Measurements from ENCODE around the gene KIF24. TPM values are rescaled to one million over a fixed set of nuclear protein-coding genes. Genes with fewer than 3 reads are reported as not detected.

KIF24 gene
- total RNA-seq, 2 donors from 2014 or later = 7.7 to 10.6 TPM

DNA sequence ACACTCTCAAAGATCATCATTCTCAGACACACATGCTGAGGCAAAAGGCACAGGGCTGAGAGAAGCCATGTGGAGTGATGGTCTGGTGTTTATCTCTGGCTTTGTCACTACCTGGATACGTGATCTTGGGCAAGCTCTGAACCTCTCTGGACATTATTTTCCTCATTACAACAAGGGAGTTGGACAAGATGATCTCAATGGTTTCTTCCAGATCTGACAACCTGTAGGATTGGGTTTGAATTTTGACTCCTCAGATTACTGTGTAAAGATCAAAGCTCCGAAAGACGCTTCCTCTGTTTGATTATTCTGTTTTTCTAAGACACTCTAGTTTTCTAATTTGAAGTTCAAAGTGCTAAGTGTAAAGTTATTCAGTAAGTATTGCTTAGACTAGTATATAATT lies 20.3 kb upstream of the KIF24 start:
- no peak overlapping the region for H3K27ac Mint-ChIP-seq
- H3K36me3 Mint-ChIP-seq (ENCODE audit: low read depth) = peaks cover 7% of the 10 kb centered on the region
- WGBS, 2 experiments (ENCODE audit: insufficient coverage in 1 of 2, insufficient read length in 1 of 2) = 83 to 100% methylated on average over 1 to 3 of the region's 3 CpGs
- H3K9me3 Mint-ChIP-seq = no peaks in the 10 kb centered on the region
- Histone ChIP-seq H3K4me1 (ENCODE audit: control insufficient read depth, insufficient read depth, low read length) (no peaks in the 10 kb centered on the region), H3K36me3 (ENCODE audit: control insufficient read depth, insufficient read depth, low read length) (no peaks in the 10 kb centered on the region), H3K4me3 (ENCODE audit: low read length) (no peak overlapping the region), H3K9me3 (ENCODE audit: control insufficient read depth, low read length) (no peaks in the 10 kb centered on the region), H3K27me3 (ENCODE audit: control insufficient read depth, insufficient read depth, low read length, poor library complexity, severe bottlenecking) (no peaks in the 10 kb centered on the region), H3K27ac (ENCODE audit: low read depth, low read length) (no peak overlapping the region), H3K9ac (ENCODE audit: extremely low read depth, low read length, poor library complexity, severe bottlenecking) (no peak overlapping the region)
- H3K27me3 Mint-ChIP-seq (ENCODE audit: insufficient read depth) = no peaks in the 10 kb centered on the region
- no peak for DNase-seq
- no peaks in the 10 kb centered on the region for H3K4me1 Mint-ChIP-seq
- TF ChIP-seq, protein P1, sequence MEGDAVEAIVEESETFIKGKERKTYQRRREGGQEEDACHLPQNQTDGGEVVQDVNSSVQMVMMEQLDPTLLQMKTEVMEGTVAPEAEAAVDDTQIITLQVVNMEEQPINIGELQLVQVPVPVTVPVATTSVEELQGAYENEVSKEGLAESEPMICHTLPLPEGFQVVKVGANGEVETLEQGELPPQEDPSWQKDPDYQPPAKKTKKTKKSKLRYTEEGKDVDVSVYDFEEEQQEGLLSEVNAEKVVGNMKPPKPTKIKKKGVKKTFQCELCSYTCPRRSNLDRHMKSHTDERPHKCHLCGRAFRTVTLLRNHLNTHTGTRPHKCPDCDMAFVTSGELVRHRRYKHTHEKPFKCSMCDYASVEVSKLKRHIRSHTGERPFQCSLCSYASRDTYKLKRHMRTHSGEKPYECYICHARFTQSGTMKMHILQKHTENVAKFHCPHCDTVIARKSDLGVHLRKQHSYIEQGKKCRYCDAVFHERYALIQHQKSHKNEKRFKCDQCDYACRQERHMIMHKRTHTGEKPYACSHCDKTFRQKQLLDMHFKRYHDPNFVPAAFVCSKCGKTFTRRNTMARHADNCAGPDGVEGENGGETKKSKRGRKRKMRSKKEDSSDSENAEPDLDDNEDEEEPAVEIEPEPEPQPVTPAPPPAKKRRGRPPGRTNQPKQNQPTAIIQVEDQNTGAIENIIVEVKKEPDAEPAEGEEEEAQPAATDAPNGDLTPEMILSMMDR (conservative IDR thresholded peaks at IDR 0.05) = no peak
- no peak overlapping the region for H3K4me3 Mint-ChIP-seq

DNA sequence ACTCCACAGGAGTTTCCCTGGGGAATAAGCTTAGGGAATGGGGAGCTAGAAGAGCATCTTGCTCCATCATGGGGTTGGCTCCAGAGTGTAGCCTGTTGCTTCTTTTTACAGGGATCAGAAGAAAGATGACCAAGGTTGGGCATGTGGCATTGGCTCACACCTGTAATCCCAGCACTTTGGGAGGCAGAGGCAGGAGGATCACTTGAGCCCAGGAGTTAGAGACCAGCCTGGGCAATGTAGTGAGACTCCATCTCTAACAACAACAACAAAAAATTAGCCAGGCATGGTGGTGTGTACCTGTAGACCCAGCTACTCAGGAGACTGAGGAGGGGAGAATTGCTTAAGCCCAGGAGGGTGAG lies 18.7 kb upstream of the KIF24 start:
- H3K27me3 ChIP-seq (ENCODE audit: control insufficient read depth, insufficient read depth, low read length, poor library complexity, severe bottlenecking) = no peaks in the 10 kb centered on the region
- H3K9ac ChIP-seq (ENCODE audit: extremely low read depth, low read length, poor library complexity, severe bottlenecking) = no peak overlapping the region
- no peaks in the 10 kb centered on the region for H3K27me3 Mint-ChIP-seq (ENCODE audit: insufficient read depth)
- peaks cover 18% of the 10 kb centered on the region for H3K36me3 Mint-ChIP-seq (ENCODE audit: low read depth)
- H3K9me3 Mint-ChIP-seq = no peaks in the 10 kb centered on the region
- no peaks in the 10 kb centered on the region for H3K4me1 Mint-ChIP-seq
- H3K36me3 ChIP-seq (ENCODE audit: control insufficient read depth, insufficient read depth, low read length) = peaks cover 11% of the 10 kb centered on the region
- H3K4me3 ChIP-seq (ENCODE audit: low read length) = no peak overlapping the region
- H3K27ac ChIP-seq (ENCODE audit: low read depth, low read length) = no peak overlapping the region
- no peaks in the 10 kb centered on the region for H3K4me1 ChIP-seq (ENCODE audit: control insufficient read depth, insufficient read depth, low read length)
- H3K4me3 Mint-ChIP-seq = no peak overlapping the region
- TF ChIP-seq, protein P1 (conservative IDR thresholded peaks at IDR 0.05) = no peak
- no peak for DNase-seq
- no peaks in the 10 kb centered on the region for H3K9me3 ChIP-seq (ENCODE audit: control insufficient read depth, low read length)
- H3K27ac Mint-ChIP-seq = peak overlapping the region; percentile 13

DNA sequence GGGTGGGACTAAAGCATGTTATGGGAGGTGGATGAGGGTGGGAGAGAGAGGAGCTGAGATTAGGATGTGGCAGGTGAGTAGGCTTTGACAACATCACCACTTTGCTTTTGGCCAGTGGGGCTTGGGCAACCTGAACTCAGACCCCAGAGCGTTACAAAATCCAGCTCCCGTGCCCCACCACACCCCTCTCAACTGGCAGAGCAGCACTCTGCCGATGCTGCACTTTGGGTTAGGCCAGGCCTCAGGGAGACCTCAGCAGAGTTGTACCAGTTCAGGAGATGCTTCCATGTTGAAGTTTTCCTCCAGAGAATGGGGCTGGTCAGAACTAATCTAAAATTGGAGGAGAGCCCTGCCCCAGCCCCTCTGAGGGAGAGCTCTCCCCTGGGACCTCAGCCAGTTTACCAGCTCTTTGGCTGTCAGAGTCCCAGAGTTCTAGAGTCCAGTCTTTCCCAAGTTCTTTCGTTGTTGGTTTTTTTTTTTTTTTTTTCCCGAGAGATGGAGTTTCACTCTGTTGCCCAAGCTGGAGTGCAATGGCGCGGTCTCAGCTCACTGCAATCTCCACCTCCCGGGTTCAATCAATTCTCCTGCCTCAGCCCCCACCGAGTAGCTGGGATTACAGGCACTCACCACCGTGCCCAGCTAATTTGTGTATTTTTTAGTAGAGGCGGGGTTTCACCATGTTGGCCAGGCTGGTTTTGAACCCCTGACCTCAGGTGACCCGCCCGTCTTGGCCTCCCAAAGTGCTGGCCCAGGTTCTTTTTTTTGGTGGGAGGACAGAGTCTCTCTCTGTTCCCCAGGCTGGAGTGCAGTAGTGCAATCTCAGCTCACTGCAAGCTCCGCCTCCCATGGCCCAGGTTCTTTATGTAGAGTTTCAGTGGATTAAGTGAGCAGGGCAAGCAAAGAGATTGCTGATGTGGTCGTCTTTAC lies 18.1 kb upstream of the KIF24 start:
- Mint-ChIP-seq H3K27me3 (ENCODE audit: insufficient read depth) (no peaks in the 10 kb centered on the region), H3K4me1 (no peaks in the 10 kb centered on the region), H3K4me3 (no peak overlapping the region), H3K9me3 (no peaks in the 10 kb centered on the region), H3K36me3 (ENCODE audit: low read depth) (peaks cover 22% of the 10 kb centered on the region), H3K27ac (peak overlapping the region; percentile 13)
- Histone ChIP-seq H3K4me1 (ENCODE audit: control insufficient read depth, insufficient read depth, low read length) (no peaks in the 10 kb centered on the region), H3K36me3 (ENCODE audit: control insufficient read depth, insufficient read depth, low read length) (peaks cover 15% of the 10 kb centered on the region), H3K27me3 (ENCODE audit: control insufficient read depth, insufficient read depth, low read length, poor library complexity, severe bottlenecking) (no peaks in the 10 kb centered on the region), H3K9me3 (ENCODE audit: control insufficient read depth, low read length) (no peaks in the 10 kb centered on the region), H3K9ac (ENCODE audit: extremely low read depth, low read length, poor library complexity, severe bottlenecking) (no peak overlapping the region), H3K27ac (ENCODE audit: low read depth, low read length) (no peak overlapping the region), H3K4me3 (ENCODE audit: low read length) (no peak overlapping the region)
- TF ChIP-seq, protein P1 (conservative IDR thresholded peaks at IDR 0.05) = no peak
- 91% methylated on average over 13 to 15 of the region's 15 CpGs for WGBS, 2 experiments (ENCODE audit: insufficient coverage in 1 of 2, insufficient read length in 1 of 2)
- DNase-seq = no peak
